Activated CD4-positive, alpha-beta T cell treated with anti-CD3 and anti-CD28 coated beads, Interleukin-2, amount 10 ng/mL, durations not matched to agents 24 days and 14 days (primary cell): ENCODE results near the gene LRP1B. TPM values are rescaled to one million over a fixed set of nuclear protein-coding genes. Genes with fewer than 3 reads are reported as not detected.

Experiments used
- DNase-seq: peaks from one replicate; pipeline ENCODE4 v3.0.0; 2022
- H3K27ac Mint-ChIP-seq: one replicate; pipeline ENCODE4 v1.8.0; 2022; ENCODE audit warnings: mild to moderate bottlenecking, mixed read lengths
- H3K27me3 Mint-ChIP-seq: one replicate; pipeline ENCODE4 v1.8.0; 2022; ENCODE audit warnings: mixed read lengths
- H3K36me3 Mint-ChIP-seq: one replicate; pipeline ENCODE4 v1.8.0; 2022; ENCODE audit warnings: low read depth, mild to moderate bottlenecking, mixed read lengths
- H3K4me1 Mint-ChIP-seq: one replicate; pipeline ENCODE4 v1.8.0; 2021; ENCODE audit warnings: mixed read lengths
- H3K4me3 Mint-ChIP-seq: one replicate; pipeline ENCODE4 v1.8.0; 2022; ENCODE audit warnings: mild to moderate bottlenecking, moderate library complexity, mixed read lengths
- H3K9me3 Mint-ChIP-seq: one replicate; pipeline ENCODE4 v1.8.0; 2021; ENCODE audit warnings: mixed read lengths
- intact Hi-C: fragments of 100-400 bp; cut with micrococcal nuclease; formaldehyde crosslinking; loops from one replicate; pipeline ENCODE4 v1.15.1; 2023
- total RNA-seq: library from RNA; stranded (reverse); gene quantifications from 2 replicates; pipeline ENCODE4 v1.2.3, GENCODE V29; 2022

The LRP1B gene
- total RNA-seq, 1 donor from 2014 or later = not detected

GRCh38 chr2:141499123-141499522 is 631.7 kb downstream of the LRP1B start:
- intact Hi-C loops = no loop called here
- no peak overlapping the region for H3K27ac Mint-ChIP-seq
- no peaks in the 10 kb centered on the region for H3K9me3 Mint-ChIP-seq
- no peaks in the 10 kb centered on the region for H3K27me3 Mint-ChIP-seq
- H3K36me3 Mint-ChIP-seq = no peaks in the 10 kb centered on the region
- no peak for DNase-seq
- no peak overlapping the region for H3K4me3 Mint-ChIP-seq
- H3K4me1 Mint-ChIP-seq = no peaks in the 10 kb centered on the region

- Mint-ChIP-seq H3K4me1 (no peaks in the 10 kb centered on the region), H3K9me3 (no peaks in the 10 kb centered on the region), H3K4me3 (no peak overlapping the region), H3K27ac (no peak overlapping the region), H3K36me3 (no peaks in the 10 kb centered on the region), H3K27me3 (no peaks in the 10 kb centered on the region)
- intact Hi-C loops = no loop called here
- DNase-seq = no peak
These were observed 632.3 kb downstream of the LRP1B start for GRCh38 chr2:141498561-141498960.

GRCh38 chr2:141497272-141497671 is 633.5 kb downstream of the LRP1B start:
- Mint-ChIP-seq H3K4me3 (no peak overlapping the region), H3K27me3 (no peaks in the 10 kb centered on the region), H3K27ac (no peak overlapping the region), H3K4me1 (no peaks in the 10 kb centered on the region), H3K9me3 (no peaks in the 10 kb centered on the region), H3K36me3 (no peaks in the 10 kb centered on the region)
- no peak for DNase-seq
- intact Hi-C loops = no loop called here

GRCh38 chr2:141496810-141497209 is 634.0 kb downstream of the LRP1B start:
- no peak for DNase-seq

GRCh38 chr2:141493936-141494335 is 636.9 kb downstream of the LRP1B start:
- H3K9me3 Mint-ChIP-seq = no peaks in the 10 kb centered on the region
- DNase-seq = no peak
- no peaks in the 10 kb centered on the region for H3K36me3 Mint-ChIP-seq
- no peaks in the 10 kb centered on the region for H3K4me1 Mint-ChIP-seq
- intact Hi-C loops = no loop called here
- no peak overlapping the region for H3K27ac Mint-ChIP-seq
- no peak overlapping the region for H3K4me3 Mint-ChIP-seq
- no peaks in the 10 kb centered on the region for H3K27me3 Mint-ChIP-seq

More at GRCh38 chr2:141496810-141497209, 634.0 kb downstream of the LRP1B start:
- H3K27me3 Mint-ChIP-seq = no peaks in the 10 kb centered on the region
- H3K4me1 Mint-ChIP-seq = no peaks in the 10 kb centered on the region
- H3K27ac Mint-ChIP-seq = no peak overlapping the region
- no peaks in the 10 kb centered on the region for H3K9me3 Mint-ChIP-seq
- H3K36me3 Mint-ChIP-seq = no peaks in the 10 kb centered on the region
- intact Hi-C loops = no loop called here
- H3K4me3 Mint-ChIP-seq = no peak overlapping the region

- Mint-ChIP-seq H3K4me3 (no peak overlapping the region), H3K9me3 (no peaks in the 10 kb centered on the region), H3K36me3 (no peaks in the 10 kb centered on the region), H3K4me1 (no peaks in the 10 kb centered on the region), H3K27ac (no peak overlapping the region), H3K27me3 (no peaks in the 10 kb centered on the region)
- DNase-seq = no peak
- intact Hi-C loops = no loop called here
These were observed 638.0 kb downstream of the LRP1B start for GRCh38 chr2:141492816-141493215.

GRCh38 chr2:141490886-141491285 is 639.9 kb downstream of the LRP1B start:
- no peak for DNase-seq
- intact Hi-C loops = no loop called here
- no peak overlapping the region for H3K27ac Mint-ChIP-seq
- no peak overlapping the region for H3K4me3 Mint-ChIP-seq
- H3K9me3 Mint-ChIP-seq = no peaks in the 10 kb centered on the region
- no peaks in the 10 kb centered on the region for H3K4me1 Mint-ChIP-seq
- no peaks in the 10 kb centered on the region for H3K36me3 Mint-ChIP-seq
- no peaks in the 10 kb centered on the region for H3K27me3 Mint-ChIP-seq

- Mint-ChIP-seq H3K9me3 (no peaks in the 10 kb centered on the region), H3K27ac (no peak overlapping the region), H3K27me3 (no peaks in the 10 kb centered on the region), H3K4me3 (no peak overlapping the region), H3K4me1 (no peaks in the 10 kb centered on the region), H3K36me3 (no peaks in the 10 kb centered on the region)
- intact Hi-C loops = no loop called here
- no peak for DNase-seq
These were observed 648.1 kb downstream of the LRP1B start for GRCh38 chr2:141482697-141483096.

- intact Hi-C loops = no loop called here
- Mint-ChIP-seq H3K4me1 (no peaks in the 10 kb centered on the region), H3K4me3 (no peak overlapping the region), H3K36me3 (no peaks in the 10 kb centered on the region), H3K27me3 (no peaks in the 10 kb centered on the region), H3K9me3 (no peaks in the 10 kb centered on the region), H3K27ac (no peak overlapping the region)
- no peak for DNase-seq
These were observed 655.0 kb downstream of the LRP1B start for GRCh38 chr2:141475801-141476200.

- intact Hi-C loops = no loop called here
- H3K27ac Mint-ChIP-seq = no peak overlapping the region
- DNase-seq = no peak
- H3K9me3 Mint-ChIP-seq = no peaks in the 10 kb centered on the region
- H3K4me3 Mint-ChIP-seq = no peak overlapping the region
- no peaks in the 10 kb centered on the region for H3K4me1 Mint-ChIP-seq
- H3K36me3 Mint-ChIP-seq = no peaks in the 10 kb centered on the region
- no peaks in the 10 kb centered on the region for H3K27me3 Mint-ChIP-seq
These were observed 662.1 kb downstream of the LRP1B start for GRCh38 chr2:141468761-141469160.

GRCh38 chr2:141467331-141467730 is 663.5 kb downstream of the LRP1B start:
- Mint-ChIP-seq H3K27me3 (no peaks in the 10 kb centered on the region), H3K9me3 (no peaks in the 10 kb centered on the region), H3K4me1 (no peaks in the 10 kb centered on the region), H3K4me3 (no peak overlapping the region), H3K36me3 (no peaks in the 10 kb centered on the region), H3K27ac (no peak overlapping the region)
- DNase-seq = no peak
- intact Hi-C loops = no loop called here

- H3K36me3 Mint-ChIP-seq = no peaks in the 10 kb centered on the region
- no peaks in the 10 kb centered on the region for H3K9me3 Mint-ChIP-seq
- no peaks in the 10 kb centered on the region for H3K27me3 Mint-ChIP-seq
- no peak overlapping the region for H3K27ac Mint-ChIP-seq
- intact Hi-C loops = no loop called here
- no peak for DNase-seq
- H3K4me1 Mint-ChIP-seq = no peaks in the 10 kb centered on the region
- no peak overlapping the region for H3K4me3 Mint-ChIP-seq
These were observed 665.8 kb downstream of the LRP1B start for GRCh38 chr2:141464995-141465394.

GRCh38 chr2:141458351-141458750 is 672.5 kb downstream of the LRP1B start:
- Mint-ChIP-seq H3K4me3 (no peak overlapping the region), H3K36me3 (no peaks in the 10 kb centered on the region), H3K27ac (no peak overlapping the region), H3K9me3 (no peaks in the 10 kb centered on the region), H3K4me1 (no peaks in the 10 kb centered on the region), H3K27me3 (no peaks in the 10 kb centered on the region)
- DNase-seq = no peak
- intact Hi-C loops = no loop called here

GRCh38 chr2:141455877-141456276 is 674.9 kb downstream of the LRP1B start:
- no peak overlapping the region for H3K4me3 Mint-ChIP-seq
- DNase-seq = no peak
- H3K27ac Mint-ChIP-seq = no peak overlapping the region
- intact Hi-C loops = no loop called here
- no peaks in the 10 kb centered on the region for H3K27me3 Mint-ChIP-seq
- no peaks in the 10 kb centered on the region for H3K36me3 Mint-ChIP-seq
- H3K9me3 Mint-ChIP-seq = no peaks in the 10 kb centered on the region
- no peaks in the 10 kb centered on the region for H3K4me1 Mint-ChIP-seq

- H3K4me3 Mint-ChIP-seq = no peak overlapping the region
- no peaks in the 10 kb centered on the region for H3K36me3 Mint-ChIP-seq
- DNase-seq = no peak
- no peaks in the 10 kb centered on the region for H3K27me3 Mint-ChIP-seq
- H3K27ac Mint-ChIP-seq = no peak overlapping the region
- no peaks in the 10 kb centered on the region for H3K4me1 Mint-ChIP-seq
- no peaks in the 10 kb centered on the region for H3K9me3 Mint-ChIP-seq
- intact Hi-C loops = no loop called here
These were observed 675.5 kb downstream of the LRP1B start for GRCh38 chr2:141455211-141455826.
